GDM1 (cell line): ENCODE measurements around the gene ZNF652.
"Not testable (repeated sequence)": the region's sequence is repeated elsewhere in the genome, so short reads cannot be mapped to it uniquely, and the experiment has no call there.

Source experiments
- DNase-seq: peaks from one replicate; lab custom pipeline; 2025; lab: John Stamatoyannopoulos, UW

Gene ZNF652

GRCh38 chr17:49386373-49386772 lies 24.3 kb upstream of the ZNF652 start:
- DNase-seq = no peak

DNA sequence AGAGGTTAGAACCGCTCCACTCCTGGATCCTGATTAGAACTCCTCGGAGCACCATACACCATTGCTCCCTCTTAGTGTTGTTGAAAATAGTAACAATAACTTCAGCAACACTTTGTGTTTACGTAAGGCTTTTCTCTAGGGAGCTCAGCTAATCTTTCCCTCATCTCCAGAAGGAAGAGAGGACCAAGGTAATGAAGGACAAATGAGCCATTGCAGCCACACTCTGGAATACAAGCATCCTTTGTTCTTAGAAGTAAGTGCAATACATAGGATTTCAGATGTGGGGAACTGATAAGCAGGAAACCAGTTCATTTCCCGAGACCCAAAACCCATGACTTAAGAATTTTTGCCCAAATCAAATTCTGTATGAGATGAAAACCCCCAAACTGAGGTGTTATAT lies 22.9 kb upstream of the ZNF652 start:
- DNase-seq = no peak

- no peak for DNase-seq
Measured at GRCh38 chr17:49383060-49383459, 21.0 kb upstream of the ZNF652 start.

DNA sequence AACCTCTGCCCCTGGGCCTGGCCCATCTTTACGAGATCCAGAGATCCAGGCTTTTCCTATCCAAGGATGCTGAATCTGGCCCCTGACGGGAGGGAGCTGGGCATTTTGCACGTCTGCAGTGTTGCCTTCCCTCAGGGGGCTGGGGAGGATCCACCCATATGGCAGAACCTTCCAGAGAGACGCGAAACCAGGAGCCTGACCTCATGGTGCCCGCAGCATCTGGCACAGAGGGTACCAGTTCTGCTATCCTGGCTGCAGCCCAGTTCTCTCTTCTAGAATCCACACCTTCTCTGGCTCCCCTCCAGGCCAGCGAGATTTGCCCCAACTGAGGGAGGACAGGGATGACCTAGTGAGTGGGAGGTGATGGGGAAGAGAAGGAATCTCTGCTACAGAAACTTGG lies 20.5 kb upstream of the ZNF652 start:
- DNase-seq = no peak

GRCh38 chr17:49381793-49382192 lies 19.7 kb upstream of the ZNF652 start:
- no peak for DNase-seq

DNA sequence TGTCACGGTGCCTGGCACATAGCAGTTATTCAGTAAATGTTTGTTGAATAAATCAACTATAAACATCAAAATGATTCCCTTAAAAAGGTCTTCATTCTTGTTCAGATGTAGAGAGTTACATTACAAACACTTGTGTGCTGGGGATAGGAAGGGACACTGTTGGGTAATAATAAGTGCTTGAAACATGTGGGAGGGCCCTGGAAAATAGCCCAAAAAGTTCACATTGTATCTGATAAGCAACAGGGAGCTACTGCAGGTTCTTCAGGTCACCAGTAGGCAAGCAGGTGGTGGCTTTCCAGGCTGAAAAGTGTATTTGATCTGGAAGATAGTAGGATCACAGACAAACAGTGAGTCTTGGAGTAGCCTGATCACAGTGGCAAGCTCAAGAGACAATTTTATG lies 19.0 kb upstream of the ZNF652 start:
- no peak for DNase-seq

DNA sequence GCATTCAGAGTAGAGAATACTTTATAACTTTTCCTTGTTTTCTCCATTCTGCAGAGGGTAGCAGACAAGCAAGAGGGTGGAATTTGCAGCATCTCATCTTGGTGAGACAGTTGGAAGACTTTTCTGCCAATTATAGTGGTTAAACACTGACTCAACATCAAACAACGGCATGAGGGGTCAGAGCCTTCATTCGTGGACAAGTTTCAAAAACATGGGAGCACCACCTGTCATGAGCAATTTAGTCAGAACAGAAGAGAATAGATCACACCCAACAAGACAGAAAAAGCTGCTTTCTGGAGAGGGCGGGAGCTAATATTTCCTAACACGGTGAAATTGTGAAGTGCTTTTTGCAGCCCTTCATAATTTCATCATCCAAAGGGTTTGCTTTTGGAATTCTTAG lies 17.9 kb upstream of the ZNF652 start:
- DNase-seq = no peak

DNA sequence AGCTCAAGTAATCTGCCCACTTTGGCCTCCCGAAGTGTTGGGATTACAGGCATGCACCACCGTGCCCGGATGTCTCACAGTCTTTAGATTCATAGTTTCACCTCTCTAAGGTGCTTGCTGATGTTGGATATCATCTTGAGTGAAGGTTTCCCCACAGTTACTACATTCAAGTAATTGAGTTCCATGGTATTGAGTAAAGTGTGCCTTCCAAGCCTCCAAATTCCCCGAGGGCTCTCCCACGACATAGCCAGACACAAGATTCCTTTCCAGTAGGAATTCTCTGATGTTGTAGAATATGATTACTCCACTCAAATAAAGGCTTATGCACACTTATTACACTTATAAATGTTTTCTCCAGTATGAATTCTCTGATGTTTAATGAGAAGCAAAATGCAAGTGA lies 16.3 kb upstream of the ZNF652 start:
- no peak for DNase-seq

GRCh38 chr17:49375544-49375943 lies 13.5 kb upstream of the ZNF652 start:
- no peak for DNase-seq

- no peak for DNase-seq
Measured at GRCh38 chr17:49373115-49373514, 11.1 kb upstream of the ZNF652 start.

GRCh38 chr17:49372425-49372824 lies 10.4 kb upstream of the ZNF652 start:
- no peak for DNase-seq

- no peak for DNase-seq
Measured at GRCh38 chr17:49370971-49371834, 9.2 kb upstream of the ZNF652 start.

DNA sequence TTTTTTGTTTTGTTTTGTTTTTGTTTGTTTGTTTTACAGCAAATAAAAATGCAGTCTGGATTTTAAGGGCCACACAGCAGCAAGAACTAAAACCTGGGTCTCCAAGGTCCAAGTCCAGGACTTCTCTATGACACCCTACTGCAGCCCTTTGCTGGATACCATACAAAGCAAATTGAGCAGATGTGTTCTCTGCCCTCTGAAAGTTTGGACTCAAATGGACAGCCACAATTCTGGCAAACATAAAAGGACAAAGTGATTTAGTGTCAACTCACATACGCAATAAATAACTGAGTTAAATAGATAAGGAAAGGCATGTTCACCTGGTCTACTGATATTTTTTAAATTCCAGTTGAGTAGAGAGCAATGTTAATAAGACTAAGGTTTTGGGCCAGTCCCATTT lies 7.7 kb upstream of the ZNF652 start:
- no peak for DNase-seq

DNA sequence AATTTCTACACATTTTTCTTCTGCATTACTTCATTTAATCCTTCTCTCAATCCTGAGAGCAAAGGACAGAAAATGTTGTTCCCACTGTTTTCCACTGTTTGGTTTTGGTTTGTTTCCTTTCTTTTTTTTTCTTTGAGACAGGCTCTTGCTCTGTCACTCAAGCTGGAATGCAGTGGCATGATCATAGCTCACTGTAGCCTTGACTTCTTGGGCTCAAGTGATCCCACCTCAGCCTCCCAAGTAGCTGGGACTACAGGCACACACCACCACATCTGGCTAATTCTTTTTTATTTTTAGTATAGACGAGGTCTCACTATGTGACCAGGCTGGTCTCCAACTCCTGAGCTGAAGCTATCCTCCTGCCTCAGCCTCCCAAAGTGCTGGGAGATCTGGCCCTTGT lies 7.0 kb upstream of the ZNF652 start:
- no peak for DNase-seq

GRCh38 chr17:49365667-49366066 lies 3.6 kb upstream of the ZNF652 start:
- DNase-seq = peak; percentile 37

- DNase-seq = not testable (repeated sequence)
Measured at GRCh38 chr17:49365126-49365525, 3.1 kb upstream of the ZNF652 start.

GRCh38 chr17:49364119-49364518 lies 2.1 kb upstream of the ZNF652 start:
- no peak for DNase-seq

DNA sequence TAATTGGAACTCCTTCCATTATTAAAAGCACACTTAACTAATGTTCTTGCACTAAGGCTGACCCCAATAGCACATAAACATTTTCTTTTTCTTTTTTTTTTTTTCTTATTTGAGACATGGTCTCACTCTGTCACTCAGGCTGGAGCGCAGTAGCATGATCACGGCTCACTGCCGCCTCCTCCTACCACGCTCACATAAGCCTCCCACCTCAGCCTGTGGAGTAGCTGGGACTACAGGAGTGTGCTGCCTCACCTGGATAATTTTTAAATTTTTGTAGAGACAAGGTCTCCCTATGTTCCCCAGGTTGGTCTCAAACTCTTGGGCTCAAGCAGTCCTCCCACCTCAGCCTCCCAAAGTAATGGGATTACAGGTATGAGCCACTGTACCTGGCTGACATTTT lies 1.2 kb upstream of the ZNF652 start:
- no peak for DNase-seq

GRCh38 chr17:49362723-49363117 lies 670 bp upstream of the ZNF652 start:
- DNase-seq = no peak

- peak; percentile 35 for DNase-seq
Measured at GRCh38 chr17:49361129-49361901, 735 bp downstream of the ZNF652 start.

GRCh38 chr17:49360796-49361128 lies 1.3 kb downstream of the ZNF652 start:
- DNase-seq = no peak

- DNase-seq = no peak
Measured at GRCh38 chr17:49359990-49360795, 1.9 kb downstream of the ZNF652 start.
